GM23338 (cell line): ENCODE results near the gene CERT1. TPM values are rescaled to one million over a fixed set of nuclear protein-coding genes. Genes with fewer than 3 reads are reported as not detected.

Experiments used
- ATAC-seq: fragments of 200-7000 bp; cut with Tn5 transposase; 3 replicates; pipeline ENCODE4 v1.9.1; 2020
- DNase-seq: peaks from one replicate; pipeline ENCODE4 v3.0.0-alpha.2; 2015; ENCODE audit warnings: low spot score
- H2AFZ ChIP-seq: fragments of 200-600 bp; sonication (generic); 2 replicates; pipeline ENCODE4 v1.8.0; 2016; ENCODE audit warnings: antibody characterized with exemption, mild to moderate bottlenecking, moderate library complexity
- H3F3A ChIP-seq: fragments of 200-600 bp; sonication (generic); replicated peaks from 2 replicates; pipeline ENCODE4 v1.8.0; 2017; ENCODE audit warnings: antibody characterized with exemption, mixed run types, low read depth
- H3K27ac ChIP-seq: fragments of 200-600 bp; sonication (generic); 2 replicates; pipeline ENCODE4 v1.6.1; 2016; ENCODE audit warnings: low read depth
- H3K27me3 ChIP-seq: fragments of 200-600 bp; sonication (generic); 2 replicates; pipeline ENCODE4 v1.8.0; 2016; ENCODE audit warnings: mild to moderate bottlenecking, mixed run types, moderate library complexity; ENCODE audit not compliant: insufficient read depth
- H3K36me3 ChIP-seq: fragments of 200-600 bp; sonication (generic); 2 replicates; pipeline ENCODE4 v1.8.0; 2016; ENCODE audit warnings: mild to moderate bottlenecking; ENCODE audit not compliant: insufficient read depth
- H3K4me1 ChIP-seq: fragments of 200-600 bp; sonication (generic); 2 replicates; pipeline ENCODE4 v1.8.0; 2016; ENCODE audit warnings: mild to moderate bottlenecking, moderate library complexity; ENCODE audit not compliant: insufficient read depth
- H3K4me2 ChIP-seq: fragments of 200-600 bp; sonication (generic); 2 replicates; pipeline ENCODE4 v1.7.1; 2017; ENCODE audit warnings: mixed run types
- H3K4me3 ChIP-seq: fragments of 200-600 bp; sonication (generic); 2 replicates; pipeline ENCODE4 v1.6.1; 2016; ENCODE audit warnings: mixed run types
- H3K79me2 ChIP-seq: fragments of 200-600 bp; sonication (generic); replicated peaks from 2 replicates; pipeline ENCODE4 v1.8.0; 2017; ENCODE audit warnings: mild to moderate bottlenecking; ENCODE audit not compliant: insufficient read depth
- H3K9me2 ChIP-seq: fragments of 200-600 bp; sonication (generic); 2 replicates; pipeline ENCODE4 v1.8.0; 2017; ENCODE audit not compliant: insufficient read depth
- H4K20me1 ChIP-seq: fragments of 200-600 bp; sonication (generic); replicated peaks from 2 replicates; pipeline ENCODE4 v1.8.0; 2017; ENCODE audit warnings: mild to moderate bottlenecking; ENCODE audit not compliant: insufficient read depth
- H3K27ac Mint-ChIP-seq: 2 replicates; pipeline ENCODE4 v1.8.0; 2020; ENCODE audit warnings: inconsistent platforms, mild to moderate bottlenecking, moderate library complexity, mixed read lengths
- H3K27me3 Mint-ChIP-seq: 3 replicates; pipeline ENCODE4 v1.8.0; 2022; ENCODE audit warnings: low read depth, mild to moderate bottlenecking, moderate library complexity, mixed read lengths, inconsistent platforms; ENCODE audit not compliant: insufficient read depth, poor library complexity
- H3K36me3 Mint-ChIP-seq: 3 replicates; pipeline ENCODE4 v1.8.0; 2021; ENCODE audit warnings: low read depth, mild to moderate bottlenecking, inconsistent platforms, moderate library complexity, mixed read lengths
- H3K4me1 Mint-ChIP-seq: 3 replicates; pipeline ENCODE4 v1.8.0; 2020; ENCODE audit warnings: mild to moderate bottlenecking, inconsistent platforms, mixed read lengths
- H3K4me3 Mint-ChIP-seq: 3 replicates; pipeline ENCODE4 v1.8.0; 2021; ENCODE audit warnings: moderate library complexity, mild to moderate bottlenecking, inconsistent platforms, mixed read lengths
- H3K9me3 Mint-ChIP-seq: 3 replicates; pipeline ENCODE4 v1.8.0; 2020; ENCODE audit warnings: moderate library complexity, mild to moderate bottlenecking, inconsistent platforms, mixed read lengths
- CTCF ChIP-seq, 2 experiments: fragments of 200-600 bp in 1 of 2; sonication (generic) in 1 of 2; conservative IDR thresholded peaks; 2 replicates each; pipeline versions ENCODE4 v1.5.1 to v1.6.1; 2016 to 2017; ENCODE audit warnings: antibody characterized with exemption in 2 of 2, low read depth in 2 of 2, mild to moderate bottlenecking in 2 of 2, moderate library complexity in 1 of 2
- ETS1 ChIP-seq: IDR thresholded peaks from 2 replicates; pipeline ENCODE4 v1.6.1; 2016; ENCODE audit warnings: antibody characterized with exemption
- EZH2phosphoT487 ChIP-seq: fragments of 200-600 bp; sonication (generic); IDR thresholded peaks from one replicate; pipeline ENCODE4 v1.8.1; 2018; ENCODE audit warnings: antibody characterized with exemption; ENCODE audit not compliant: unreplicated experiment
- JUNB ChIP-seq: IDR thresholded peaks from one replicate; pipeline ENCODE4 v1.6.1; 2016; ENCODE audit warnings: antibody characterized with exemption; ENCODE audit not compliant: unreplicated experiment
- POLR2AphosphoS5 ChIP-seq: IDR thresholded peaks from 2 replicates; pipeline ENCODE4 v1.6.1; 2016; ENCODE audit warnings: antibody characterized with exemption, low read depth
- polyA plus RNA-seq: library from polyadenylated mRNA; unstranded; fragments of >200 nt; fragmentation: Nextera tagmentation; extraction: Ambion mirVana; gene quantifications from 2 replicates; pipeline ENCODE4 v1.2.1, GENCODE V29; 2016
- total RNA-seq: library from RNA; depleted of rRNA; stranded (reverse); fragments of >200 nt; shearing (Covaris generic); gene quantifications from 2 replicates; pipeline ENCODE4 v1.2.3, GENCODE V29; 2014
- TF ChIP-seq, protein P1 (sequence below): IDR thresholded peaks from one replicate; pipeline ENCODE4 v1.6.1; 2018; ENCODE audit warnings: antibody characterized with exemption; ENCODE audit not compliant: unreplicated experiment
- TF ChIP-seq, protein P2 (sequence below): fragments of 250-450 bp; sonication (Bioruptor Pico); IDR thresholded peaks from 2 replicates; pipeline ENCODE4 v1.5.0; 2020; ENCODE audit warnings: mild to moderate bottlenecking, moderate library complexity

The CERT1 gene
- total and polyA plus RNA-seq, 2 experiments from 2014 or later, result 36.5 to 40.7 TPM

DNA sequence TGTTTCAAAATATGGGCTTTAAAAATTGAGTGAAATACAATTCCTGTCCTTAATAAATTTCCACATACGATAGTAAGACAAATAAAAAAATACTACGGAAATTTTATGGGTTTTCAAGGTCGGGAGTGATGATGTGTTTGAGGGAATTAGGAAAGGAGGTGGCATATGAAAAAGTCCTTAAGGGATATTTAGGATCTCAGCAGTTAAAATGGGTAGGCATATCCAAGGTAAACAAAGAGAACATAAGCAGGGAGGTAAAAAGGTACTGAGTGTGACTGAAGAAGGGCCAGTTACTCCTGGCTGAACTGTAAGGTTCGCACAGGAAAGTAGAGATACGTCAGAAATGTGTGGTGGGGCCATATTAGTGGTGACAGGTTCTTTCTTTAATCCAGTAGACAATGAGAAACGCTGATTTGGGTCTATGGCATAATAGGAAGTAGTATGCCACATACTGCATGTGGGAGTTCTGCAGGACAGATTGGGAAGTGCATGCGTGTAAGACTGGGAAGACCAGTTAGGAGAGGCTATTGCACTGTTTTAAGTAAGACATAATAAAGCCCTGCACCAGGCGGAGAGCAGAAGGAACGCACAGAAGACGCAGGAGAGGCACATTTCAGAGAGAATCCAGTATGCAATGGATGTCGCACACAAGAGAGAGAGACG lies 175.3 kb downstream of the CERT1 start:
- no peak overlapping the region for H3K4me3 Mint-ChIP-seq
- TF ChIP-seq CTCF (conservative IDR thresholded peaks at IDR 0.05; ENCODE audit: low read depth in 2 of 2) (peak in 1 of 2 experiments; percentile 29; a peak in 1 of 4 replicates), POLR2AphosphoS5 (no peak)
- peaks cover 17% of the 10 kb centered on the region for H3K4me1 Mint-ChIP-seq
- H3K36me3 ChIP-seq, result no peaks in the 10 kb centered on the region
- H3K4me3 ChIP-seq, result peak overlapping the region; percentile 52
- peak; percentile 46 for ATAC-seq
- no peak overlapping the region for H2AFZ ChIP-seq
- H3K9me3 Mint-ChIP-seq, result peaks cover 10% of the 10 kb centered on the region; the same call in 2 of the 3 replicates
- H3K4me1 ChIP-seq, result peaks cover 9% of the 10 kb centered on the region; the same call in 1 of the 2 replicates
- no peaks in the 10 kb centered on the region for H3F3A ChIP-seq
- H3K27ac Mint-ChIP-seq, result no peak overlapping the region
- DNase-seq, result peak; percentile 62
- peaks cover 32% of the 10 kb centered on the region for H4K20me1 ChIP-seq
- peaks cover 23% of the 10 kb centered on the region for H3K36me3 Mint-ChIP-seq
- peaks cover 4% of the 10 kb centered on the region for H3K27me3 Mint-ChIP-seq
- H3K27ac ChIP-seq, result peak overlapping the region; percentile 69
- H3K9me2 ChIP-seq, result no peaks in the 10 kb centered on the region
- peak overlapping the region; percentile 77 for H3K4me2 ChIP-seq
- peaks cover 40% of the 10 kb centered on the region for H3K79me2 ChIP-seq
- H3K27me3 ChIP-seq, result no peaks in the 10 kb centered on the region

- Mint-ChIP-seq H3K27me3 (peaks cover 4% of the 10 kb centered on the region), H3K4me1 (peaks cover 12% of the 10 kb centered on the region), H3K36me3 (peaks cover 20% of the 10 kb centered on the region), H3K27ac (no peak overlapping the region), H3K9me3 (peaks cover 10% of the 10 kb centered on the region; the same call in 2 of the 3 replicates), H3K4me3 (no peak overlapping the region; the same call in 2 of the 3 replicates)
- Histone ChIP-seq H3K27me3 (no peaks in the 10 kb centered on the region), H3K4me3 (peak overlapping the region; percentile 52; the same call in 1 of the 2 replicates), H2AFZ (peak overlapping the region; percentile 65; the same call in 1 of the 2 replicates), H3K36me3 (no peaks in the 10 kb centered on the region), H3K4me2 (peak overlapping the region; percentile 77), H3K9me2 (no peaks in the 10 kb centered on the region), H3K4me1 (peaks cover 9% of the 10 kb centered on the region; the same call in 1 of the 2 replicates), H4K20me1 (peaks cover 26% of the 10 kb centered on the region), H3F3A (no peaks in the 10 kb centered on the region), H3K27ac (no peak overlapping the region; the same call in 1 of the 2 replicates), H3K79me2 (peaks cover 34% of the 10 kb centered on the region)
- DNase-seq, result no peak
- ATAC-seq, result no peak
- TF ChIP-seq POLR2AphosphoS5 (no peak), EZH2phosphoT487 (no peak), ETS1 (no peak), JUNB (no peak)
- TF ChIP-seq, protein P1, sequence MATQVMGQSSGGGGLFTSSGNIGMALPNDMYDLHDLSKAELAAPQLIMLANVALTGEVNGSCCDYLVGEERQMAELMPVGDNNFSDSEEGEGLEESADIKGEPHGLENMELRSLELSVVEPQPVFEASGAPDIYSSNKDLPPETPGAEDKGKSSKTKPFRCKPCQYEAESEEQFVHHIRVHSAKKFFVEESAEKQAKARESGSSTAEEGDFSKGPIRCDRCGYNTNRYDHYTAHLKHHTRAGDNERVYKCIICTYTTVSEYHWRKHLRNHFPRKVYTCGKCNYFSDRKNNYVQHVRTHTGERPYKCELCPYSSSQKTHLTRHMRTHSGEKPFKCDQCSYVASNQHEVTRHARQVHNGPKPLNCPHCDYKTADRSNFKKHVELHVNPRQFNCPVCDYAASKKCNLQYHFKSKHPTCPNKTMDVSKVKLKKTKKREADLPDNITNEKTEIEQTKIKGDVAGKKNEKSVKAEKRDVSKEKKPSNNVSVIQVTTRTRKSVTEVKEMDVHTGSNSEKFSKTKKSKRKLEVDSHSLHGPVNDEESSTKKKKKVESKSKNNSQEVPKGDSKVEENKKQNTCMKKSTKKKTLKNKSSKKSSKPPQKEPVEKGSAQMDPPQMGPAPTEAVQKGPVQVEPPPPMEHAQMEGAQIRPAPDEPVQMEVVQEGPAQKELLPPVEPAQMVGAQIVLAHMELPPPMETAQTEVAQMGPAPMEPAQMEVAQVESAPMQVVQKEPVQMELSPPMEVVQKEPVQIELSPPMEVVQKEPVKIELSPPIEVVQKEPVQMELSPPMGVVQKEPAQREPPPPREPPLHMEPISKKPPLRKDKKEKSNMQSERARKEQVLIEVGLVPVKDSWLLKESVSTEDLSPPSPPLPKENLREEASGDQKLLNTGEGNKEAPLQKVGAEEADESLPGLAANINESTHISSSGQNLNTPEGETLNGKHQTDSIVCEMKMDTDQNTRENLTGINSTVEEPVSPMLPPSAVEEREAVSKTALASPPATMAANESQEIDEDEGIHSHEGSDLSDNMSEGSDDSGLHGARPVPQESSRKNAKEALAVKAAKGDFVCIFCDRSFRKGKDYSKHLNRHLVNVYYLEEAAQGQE, result no peak
- TF ChIP-seq, protein P2, sequence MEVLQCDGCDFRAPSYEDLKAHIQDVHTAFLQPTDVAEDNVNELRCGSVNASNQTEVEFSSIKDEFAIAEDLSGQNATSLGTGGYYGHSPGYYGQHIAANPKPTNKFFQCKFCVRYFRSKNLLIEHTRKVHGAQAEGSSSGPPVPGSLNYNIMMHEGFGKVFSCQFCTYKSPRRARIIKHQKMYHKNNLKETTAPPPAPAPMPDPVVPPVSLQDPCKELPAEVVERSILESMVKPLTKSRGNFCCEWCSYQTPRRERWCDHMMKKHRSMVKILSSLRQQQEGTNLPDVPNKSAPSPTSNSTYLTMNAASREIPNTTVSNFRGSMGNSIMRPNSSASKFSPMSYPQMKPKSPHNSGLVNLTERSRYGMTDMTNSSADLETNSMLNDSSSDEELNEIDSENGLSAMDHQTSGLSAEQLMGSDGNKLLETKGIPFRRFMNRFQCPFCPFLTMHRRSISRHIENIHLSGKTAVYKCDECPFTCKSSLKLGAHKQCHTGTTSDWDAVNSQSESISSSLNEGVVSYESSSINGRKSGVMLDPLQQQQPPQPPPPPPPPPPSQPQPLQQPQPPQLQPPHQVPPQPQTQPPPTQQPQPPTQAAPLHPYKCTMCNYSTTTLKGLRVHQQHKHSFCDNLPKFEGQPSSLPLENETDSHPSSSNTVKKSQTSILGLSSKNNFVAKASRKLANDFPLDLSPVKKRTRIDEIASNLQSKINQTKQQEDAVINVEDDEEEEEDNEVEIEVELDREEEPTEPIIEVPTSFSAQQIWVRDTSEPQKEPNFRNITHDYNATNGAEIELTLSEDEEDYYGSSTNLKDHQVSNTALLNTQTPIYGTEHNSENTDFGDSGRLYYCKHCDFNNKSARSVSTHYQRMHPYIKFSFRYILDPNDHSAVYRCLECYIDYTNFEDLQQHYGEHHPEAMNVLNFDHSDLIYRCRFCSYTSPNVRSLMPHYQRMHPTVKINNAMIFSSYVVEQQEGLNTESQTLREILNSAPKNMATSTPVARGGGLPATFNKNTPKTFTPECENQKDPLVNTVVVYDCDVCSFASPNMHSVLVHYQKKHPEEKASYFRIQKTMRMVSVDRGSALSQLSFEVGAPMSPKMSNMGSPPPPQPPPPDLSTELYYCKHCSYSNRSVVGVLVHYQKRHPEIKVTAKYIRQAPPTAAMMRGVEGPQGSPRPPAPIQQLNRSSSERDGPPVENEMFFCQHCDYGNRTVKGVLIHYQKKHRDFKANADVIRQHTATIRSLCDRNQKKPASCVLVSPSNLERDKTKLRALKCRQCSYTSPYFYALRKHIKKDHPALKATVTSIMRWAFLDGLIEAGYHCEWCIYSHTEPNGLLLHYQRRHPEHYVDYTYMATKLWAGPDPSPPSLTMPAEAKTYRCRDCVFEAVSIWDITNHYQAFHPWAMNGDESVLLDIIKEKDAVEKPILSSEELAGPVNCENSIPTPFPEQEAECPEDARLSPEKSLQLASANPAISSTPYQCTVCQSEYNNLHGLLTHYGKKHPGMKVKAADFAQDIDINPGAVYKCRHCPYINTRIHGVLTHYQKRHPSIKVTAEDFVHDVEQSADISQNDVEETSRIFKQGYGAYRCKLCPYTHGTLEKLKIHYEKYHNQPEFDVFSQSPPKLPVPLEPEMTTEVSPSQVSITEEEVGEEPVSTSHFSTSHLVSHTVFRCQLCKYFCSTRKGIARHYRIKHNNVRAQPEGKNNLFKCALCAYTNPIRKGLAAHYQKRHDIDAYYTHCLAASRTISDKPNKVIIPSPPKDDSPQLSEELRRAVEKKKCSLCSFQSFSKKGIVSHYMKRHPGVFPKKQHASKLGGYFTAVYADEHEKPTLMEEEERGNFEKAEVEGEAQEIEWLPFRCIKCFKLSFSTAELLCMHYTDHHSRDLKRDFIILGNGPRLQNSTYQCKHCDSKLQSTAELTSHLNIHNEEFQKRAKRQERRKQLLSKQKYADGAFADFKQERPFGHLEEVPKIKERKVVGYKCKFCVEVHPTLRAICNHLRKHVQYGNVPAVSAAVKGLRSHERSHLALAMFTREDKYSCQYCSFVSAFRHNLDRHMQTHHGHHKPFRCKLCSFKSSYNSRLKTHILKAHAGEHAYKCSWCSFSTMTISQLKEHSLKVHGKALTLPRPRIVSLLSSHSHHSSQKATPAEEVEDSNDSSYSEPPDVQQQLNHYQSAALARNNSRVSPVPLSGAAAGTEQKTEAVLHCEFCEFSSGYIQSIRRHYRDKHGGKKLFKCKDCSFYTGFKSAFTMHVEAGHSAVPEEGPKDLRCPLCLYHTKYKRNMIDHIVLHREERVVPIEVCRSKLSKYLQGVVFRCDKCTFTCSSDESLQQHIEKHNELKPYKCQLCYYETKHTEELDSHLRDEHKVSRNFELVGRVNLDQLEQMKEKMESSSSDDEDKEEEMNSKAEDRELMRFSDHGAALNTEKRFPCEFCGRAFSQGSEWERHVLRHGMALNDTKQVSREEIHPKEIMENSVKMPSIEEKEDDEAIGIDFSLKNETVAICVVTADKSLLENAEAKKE, result no peak
These were observed 175.9 kb downstream of the CERT1 start for GRCh38 chr5:75335486-75335885.
